ENCODE data around the gene SPRED2.

Gene SPRED2, protein sequence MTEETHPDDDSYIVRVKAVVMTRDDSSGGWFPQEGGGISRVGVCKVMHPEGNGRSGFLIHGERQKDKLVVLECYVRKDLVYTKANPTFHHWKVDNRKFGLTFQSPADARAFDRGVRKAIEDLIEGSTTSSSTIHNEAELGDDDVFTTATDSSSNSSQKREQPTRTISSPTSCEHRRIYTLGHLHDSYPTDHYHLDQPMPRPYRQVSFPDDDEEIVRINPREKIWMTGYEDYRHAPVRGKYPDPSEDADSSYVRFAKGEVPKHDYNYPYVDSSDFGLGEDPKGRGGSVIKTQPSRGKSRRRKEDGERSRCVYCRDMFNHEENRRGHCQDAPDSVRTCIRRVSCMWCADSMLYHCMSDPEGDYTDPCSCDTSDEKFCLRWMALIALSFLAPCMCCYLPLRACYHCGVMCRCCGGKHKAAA

GRCh38 chr2:65432227-65433190, at the start of gene SPRED2:
Gene SPRED2 (minus strand): TSS chr2:65432599. CDS start chr2:65431987, 612 bp downstream.
- peak; percentile 97 for DNase-seq

GRCh38 chr2:65481961-65482360, 49.6 kb upstream of the SPRED2 start:
- no peak for DNase-seq

DNA sequence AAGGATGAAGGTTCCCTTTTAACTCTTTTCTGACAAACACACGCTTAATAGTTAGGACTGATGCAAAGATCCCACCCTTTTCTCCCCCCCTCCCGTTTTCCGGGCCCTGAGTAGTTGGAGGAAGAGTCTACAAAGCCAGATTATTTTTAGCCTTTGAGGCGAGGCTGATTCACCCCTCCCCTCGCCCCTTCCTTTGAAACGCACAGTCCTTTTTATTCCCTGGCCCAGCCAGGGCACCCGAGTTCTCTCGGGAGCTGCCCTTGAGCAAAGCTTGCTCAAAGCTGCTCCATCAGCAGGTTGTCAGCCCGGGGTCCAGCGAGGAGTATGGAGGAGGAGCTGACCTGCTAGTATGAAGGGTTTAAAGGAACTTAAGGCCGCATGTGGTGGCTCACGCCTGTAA, 47.1 kb upstream of the SPRED2 start:
- DNase-seq: peak; percentile 32

DNA sequence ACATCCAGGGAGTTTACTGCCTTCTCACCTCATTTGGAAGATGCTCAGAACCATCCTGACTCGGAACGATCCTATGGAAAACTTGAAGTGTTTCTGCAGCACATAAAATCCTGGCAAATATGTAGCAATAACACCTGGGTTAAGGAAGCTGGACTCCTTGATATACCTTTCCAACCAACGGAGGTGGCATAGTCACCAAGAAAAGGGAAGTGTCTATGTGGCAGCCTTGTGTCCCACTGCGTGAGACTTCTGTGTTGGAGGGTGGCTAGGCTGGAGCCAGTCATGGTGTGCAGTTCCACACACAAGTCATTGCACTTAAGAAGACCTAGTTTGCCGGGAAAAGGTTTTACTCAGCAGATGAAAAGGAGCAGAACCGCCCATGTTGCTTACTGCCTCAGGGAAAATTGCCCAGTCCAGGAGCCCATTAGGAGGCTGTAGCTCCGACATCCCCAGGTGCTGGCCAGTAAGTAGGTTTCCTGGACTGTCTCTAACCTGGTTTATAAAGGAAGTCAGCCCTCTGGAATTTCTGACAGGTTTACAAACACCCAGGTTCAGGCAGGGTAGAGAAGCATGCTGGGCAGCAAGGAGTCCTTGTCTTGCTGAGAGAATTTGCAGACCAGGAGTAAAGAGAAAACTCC, 46.2 kb upstream of the SPRED2 start:
- no peak for DNase-seq

DNA sequence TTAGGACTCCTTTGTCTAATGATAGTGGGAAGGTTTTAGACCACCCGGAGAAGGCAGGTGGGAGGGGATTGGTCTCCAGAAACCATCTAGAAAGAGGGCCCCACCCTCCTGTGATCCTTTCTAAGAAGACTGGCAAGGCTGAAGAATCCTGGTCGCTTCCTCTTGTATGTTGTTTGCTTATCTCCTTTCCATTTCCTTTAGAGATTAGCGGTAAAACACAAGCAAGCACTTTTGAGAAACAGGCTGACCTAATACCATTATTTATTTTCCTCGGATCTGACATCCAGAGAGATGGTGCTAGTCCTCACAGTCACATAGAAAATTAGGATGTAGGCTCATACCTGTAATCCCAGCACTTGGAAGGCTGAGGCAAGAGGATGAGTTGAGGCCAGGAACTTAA, 45.2 kb upstream of the SPRED2 start:
- no peak for DNase-seq

DNA sequence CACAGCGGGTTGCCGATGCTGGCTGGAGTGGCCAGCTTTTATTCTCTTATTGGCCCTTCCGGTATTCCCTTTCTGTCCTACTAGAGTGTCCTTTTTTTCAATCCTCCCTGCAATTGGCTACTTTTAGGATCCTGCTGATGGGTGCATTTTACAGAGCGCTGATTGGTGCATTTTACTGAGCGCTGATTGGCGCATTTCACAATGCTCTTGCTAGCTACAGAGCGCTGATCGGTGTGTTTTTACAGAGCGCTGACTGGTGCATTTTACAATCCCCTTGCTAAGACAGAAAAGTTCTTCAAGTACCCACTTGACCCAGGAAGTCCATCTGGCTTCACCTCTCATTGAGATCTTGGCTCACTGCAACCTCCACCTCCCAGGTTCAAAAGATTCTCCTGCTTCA, 44.4 kb upstream of the SPRED2 start:
- DNase-seq: no peak

GRCh38 chr2:65475000-65475399, 42.6 kb upstream of the SPRED2 start:
- no peak for DNase-seq

GRCh38 chr2:65473045-65473444, 40.6 kb upstream of the SPRED2 start:
- no peak for DNase-seq

DNA sequence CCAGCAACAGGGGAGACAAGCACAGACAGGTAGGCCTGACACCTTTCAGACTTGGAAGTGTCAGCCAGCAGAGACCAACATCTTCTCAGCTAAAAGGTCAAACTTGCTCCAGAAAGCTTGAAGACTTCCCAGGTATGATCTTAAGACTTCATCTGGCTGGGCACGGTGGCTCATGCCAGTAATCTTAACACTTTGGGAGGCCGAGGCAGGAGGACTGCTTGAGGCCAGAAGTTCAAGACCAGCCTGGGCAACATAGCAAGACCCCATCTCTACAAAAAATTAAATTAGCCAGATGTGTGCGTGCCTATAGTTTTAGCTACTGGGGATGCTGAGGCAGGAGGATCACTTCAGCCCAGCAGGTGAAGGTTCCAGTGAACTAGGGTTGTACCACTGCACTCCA, 39.0 kb upstream of the SPRED2 start:
- no peak for DNase-seq

DNA sequence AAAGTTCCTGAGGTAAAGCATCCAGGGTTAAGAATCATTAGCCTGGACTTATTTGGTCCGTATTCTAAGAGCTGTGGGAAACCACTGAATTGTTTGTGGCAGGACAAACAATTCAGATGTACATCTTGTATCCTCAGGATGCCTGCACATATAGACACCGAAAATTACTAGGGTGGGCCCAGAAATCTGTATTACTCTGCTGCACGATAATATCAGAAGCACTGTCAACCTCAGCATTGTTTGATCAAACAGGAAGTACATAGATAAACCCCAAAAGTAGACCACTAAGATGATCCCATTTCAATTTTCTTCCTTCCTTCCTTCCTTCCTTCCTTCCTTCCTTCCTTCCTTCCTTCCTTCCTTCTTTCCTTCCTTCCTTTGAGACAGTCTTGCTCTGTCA, 34.2 kb upstream of the SPRED2 start:
- DNase-seq: no peak

GRCh38 chr2:65465857-65466256, 33.5 kb upstream of the SPRED2 start:
- DNase-seq: no peak

- peak; percentile 51 for DNase-seq
These were observed 32.7 kb upstream of the SPRED2 start for GRCh38 chr2:65465124-65465523.

DNA sequence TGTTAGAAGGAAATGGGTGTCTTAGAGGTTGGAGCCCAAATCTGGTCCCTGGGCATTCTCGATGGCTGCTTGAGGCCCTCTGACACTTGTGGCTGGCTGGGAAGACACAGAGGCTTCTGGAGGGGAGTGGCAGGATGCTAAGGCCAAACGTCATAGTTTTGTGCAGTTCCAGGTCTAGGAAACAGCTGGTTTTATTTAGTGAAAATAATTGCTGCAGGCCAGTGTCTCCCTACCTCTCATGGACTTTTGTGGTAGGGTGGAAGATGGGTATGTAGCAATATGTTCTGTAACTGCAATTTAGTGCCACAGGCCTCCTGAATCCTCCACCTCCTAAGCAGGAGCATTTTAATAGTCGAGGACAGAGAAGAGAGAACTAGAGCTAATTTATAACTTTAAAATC, 32.2 kb upstream of the SPRED2 start:
- peak; percentile 56 for DNase-seq

- DNase-seq: peak; percentile 85
These were observed 26.6 kb upstream of the SPRED2 start for GRCh38 chr2:65458999-65459398.

GRCh38 chr2:65456886-65457285, 24.5 kb upstream of the SPRED2 start:
- DNase-seq: peak; percentile 48

DNA sequence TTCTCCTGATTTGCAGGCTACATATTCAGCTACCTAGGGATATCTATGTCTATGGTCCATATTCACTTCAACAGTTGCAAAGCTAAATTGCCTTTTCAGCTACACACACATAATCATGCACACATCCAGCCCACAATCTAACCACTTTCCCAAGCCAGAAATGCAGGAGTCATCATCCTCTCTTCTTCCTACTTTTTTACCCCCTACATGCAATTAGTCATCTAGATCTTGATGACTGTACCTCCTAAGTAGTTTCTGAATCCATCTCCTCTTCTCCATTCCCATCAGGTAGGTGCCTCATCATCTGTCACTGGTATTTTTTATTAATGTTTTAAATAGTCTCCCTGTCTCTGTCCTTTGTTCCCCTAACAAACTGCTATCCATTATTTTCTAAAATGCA, 23.7 kb upstream of the SPRED2 start:
- peak; percentile 97 for DNase-seq

DNA sequence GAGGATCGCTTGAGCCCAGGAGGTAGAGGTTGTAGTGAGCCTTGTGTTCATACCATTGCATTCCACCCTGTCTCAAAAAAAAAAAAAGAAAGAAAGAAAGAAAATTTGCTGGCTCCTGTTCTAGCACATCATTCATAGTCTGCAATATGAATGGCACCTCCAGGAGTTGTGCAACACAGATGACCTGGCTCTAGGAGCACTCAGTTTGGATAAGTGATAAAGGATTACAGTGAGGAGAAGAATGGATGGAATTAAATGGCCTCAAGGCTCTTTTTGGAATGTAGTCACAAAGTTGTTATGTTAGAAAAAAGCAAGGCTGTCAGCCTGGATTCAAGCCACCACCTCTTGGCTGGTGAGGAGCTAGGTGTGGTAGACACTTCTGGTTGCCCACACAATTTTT, 21.5 kb upstream of the SPRED2 start:
- peak; percentile 82 for DNase-seq

- no peak for DNase-seq
These were observed 19.9 kb upstream of the SPRED2 start for GRCh38 chr2:65452150-65452895.

DNA sequence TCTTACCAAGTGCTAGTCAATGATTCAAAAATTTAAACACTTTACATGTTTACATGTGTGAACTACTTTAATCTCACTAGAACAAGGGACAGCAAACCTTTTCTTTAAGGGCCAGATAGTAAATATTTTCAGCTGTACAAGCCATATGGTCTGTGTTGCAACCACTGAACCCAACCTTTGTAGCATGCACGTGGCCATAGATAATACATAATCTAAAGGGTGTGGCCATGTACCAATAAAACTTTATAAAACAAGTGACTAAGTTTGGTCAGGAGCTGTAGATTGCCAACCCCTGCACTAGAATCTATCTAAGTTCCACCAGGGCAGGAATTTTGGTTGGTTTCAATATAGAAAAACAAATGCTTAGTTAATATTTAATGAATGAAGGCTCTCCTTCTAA, 18.4 kb upstream of the SPRED2 start:
- DNase-seq: no peak

- no peak for DNase-seq
These were observed 18.0 kb upstream of the SPRED2 start for GRCh38 chr2:65450393-65450792.

- DNase-seq: peak; percentile 34
These were observed 11.2 kb upstream of the SPRED2 start for GRCh38 chr2:65443509-65444186.

DNA sequence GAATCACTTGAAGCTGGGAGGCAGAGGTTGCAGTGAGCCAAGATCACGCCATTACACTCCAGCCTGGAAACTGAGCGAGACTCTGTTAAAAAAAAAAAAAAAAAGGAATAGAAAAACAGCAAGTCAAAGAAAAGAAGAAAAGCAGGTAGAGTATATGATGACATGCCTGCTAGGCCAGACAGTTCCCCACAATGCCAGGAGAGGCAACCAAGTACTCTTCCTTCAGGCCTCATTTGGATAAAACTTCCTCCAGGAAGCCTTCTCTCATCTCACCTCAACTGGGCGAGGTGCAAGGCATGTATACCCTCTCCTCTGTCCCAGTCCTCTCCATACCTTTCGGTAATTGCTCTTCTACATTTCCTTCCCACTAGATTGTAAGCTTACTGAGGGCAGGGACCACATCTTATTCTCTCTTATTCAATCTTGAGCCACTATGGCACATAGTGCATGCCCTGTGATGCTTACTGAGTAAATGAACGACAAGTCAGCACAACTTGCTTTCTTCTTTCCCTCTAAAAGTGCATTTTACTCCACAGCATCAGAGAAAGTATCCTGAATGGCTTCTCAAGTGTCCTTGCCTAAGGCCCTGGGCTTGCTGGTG, 10.1 kb upstream of the SPRED2 start:
- no peak for DNase-seq

All from fibroblast of skin of right biceps (primary cell).